PFSK-1 (cell line): ENCODE data around the gene IL4R.

Experiments used
- FOXP2 ChIP-seq: optimal IDR thresholded peaks from 2 replicates; pipeline ENCODE3; 2011; ENCODE audit warnings: borderline replicate concordance, control low read depth, inconsistent platforms; ENCODE audit not compliant: insufficient read depth; ENCODE audit errors: extremely low read length, extremely low read depth
- POLR2AphosphoS5 ChIP-seq: IDR thresholded peaks from 2 replicates; pipeline ENCODE4 v1.6.1; 2012; ENCODE audit warnings: low read depth, mild to moderate bottlenecking, control low read depth, low read length, moderate library complexity
- SIN3A ChIP-seq: IDR thresholded peaks from 2 replicates; pipeline ENCODE4 v1.6.1; 2012; ENCODE audit warnings: mild to moderate bottlenecking, low read length, moderate library complexity, borderline replicate concordance; ENCODE audit not compliant: insufficient read depth
- TAF1 ChIP-seq: IDR thresholded peaks from 2 replicates; pipeline ENCODE4 v1.6.1; 2012; ENCODE audit warnings: low read length, control low read depth, borderline replicate concordance; ENCODE audit not compliant: insufficient read depth
- TF ChIP-seq, protein P1 (sequence below), 2 experiments: IDR thresholded peaks; 2 replicates each; pipeline versions ENCODE4 v1.6.1 to v1.8.0; 2011 to 2012; ENCODE audit warnings: low read depth in 2 of 2, low read length in 2 of 2, control low read depth in 1 of 2, inconsistent platforms in 1 of 2, mild to moderate bottlenecking in 1 of 2, moderate library complexity in 1 of 2; ENCODE audit not compliant: insufficient read depth in 1 of 2

DNA sequence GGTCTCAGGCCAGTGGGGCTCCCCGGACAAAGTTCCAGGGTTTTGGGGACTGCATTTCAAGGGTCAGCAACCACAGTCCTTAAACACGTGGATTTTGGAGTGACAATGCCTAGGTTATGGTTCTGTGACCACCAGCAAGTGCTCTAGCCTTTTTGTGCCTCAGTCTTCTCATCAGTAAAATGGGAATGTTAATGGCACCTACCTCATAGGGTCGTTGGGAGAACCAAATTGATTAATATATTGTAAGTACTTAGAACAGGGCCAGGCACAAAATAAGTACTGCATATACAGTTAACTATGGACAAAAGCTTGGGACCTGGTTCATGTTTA lies 13.8 kb downstream of the IL4R start:
- TF ChIP-seq SIN3A (no peak), POLR2AphosphoS5 (no peak), TAF1 (no peak), FOXP2 (no peak)
- TF ChIP-seq, protein P1, sequence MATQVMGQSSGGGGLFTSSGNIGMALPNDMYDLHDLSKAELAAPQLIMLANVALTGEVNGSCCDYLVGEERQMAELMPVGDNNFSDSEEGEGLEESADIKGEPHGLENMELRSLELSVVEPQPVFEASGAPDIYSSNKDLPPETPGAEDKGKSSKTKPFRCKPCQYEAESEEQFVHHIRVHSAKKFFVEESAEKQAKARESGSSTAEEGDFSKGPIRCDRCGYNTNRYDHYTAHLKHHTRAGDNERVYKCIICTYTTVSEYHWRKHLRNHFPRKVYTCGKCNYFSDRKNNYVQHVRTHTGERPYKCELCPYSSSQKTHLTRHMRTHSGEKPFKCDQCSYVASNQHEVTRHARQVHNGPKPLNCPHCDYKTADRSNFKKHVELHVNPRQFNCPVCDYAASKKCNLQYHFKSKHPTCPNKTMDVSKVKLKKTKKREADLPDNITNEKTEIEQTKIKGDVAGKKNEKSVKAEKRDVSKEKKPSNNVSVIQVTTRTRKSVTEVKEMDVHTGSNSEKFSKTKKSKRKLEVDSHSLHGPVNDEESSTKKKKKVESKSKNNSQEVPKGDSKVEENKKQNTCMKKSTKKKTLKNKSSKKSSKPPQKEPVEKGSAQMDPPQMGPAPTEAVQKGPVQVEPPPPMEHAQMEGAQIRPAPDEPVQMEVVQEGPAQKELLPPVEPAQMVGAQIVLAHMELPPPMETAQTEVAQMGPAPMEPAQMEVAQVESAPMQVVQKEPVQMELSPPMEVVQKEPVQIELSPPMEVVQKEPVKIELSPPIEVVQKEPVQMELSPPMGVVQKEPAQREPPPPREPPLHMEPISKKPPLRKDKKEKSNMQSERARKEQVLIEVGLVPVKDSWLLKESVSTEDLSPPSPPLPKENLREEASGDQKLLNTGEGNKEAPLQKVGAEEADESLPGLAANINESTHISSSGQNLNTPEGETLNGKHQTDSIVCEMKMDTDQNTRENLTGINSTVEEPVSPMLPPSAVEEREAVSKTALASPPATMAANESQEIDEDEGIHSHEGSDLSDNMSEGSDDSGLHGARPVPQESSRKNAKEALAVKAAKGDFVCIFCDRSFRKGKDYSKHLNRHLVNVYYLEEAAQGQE (IDR thresholded peaks at IDR 0.05; ENCODE audit: insufficient read depth in 1 of 2, low read depth in 2 of 2, low read length in 2 of 2) = no peak
